ENCODE results near the gene AFF3.

DNA sequence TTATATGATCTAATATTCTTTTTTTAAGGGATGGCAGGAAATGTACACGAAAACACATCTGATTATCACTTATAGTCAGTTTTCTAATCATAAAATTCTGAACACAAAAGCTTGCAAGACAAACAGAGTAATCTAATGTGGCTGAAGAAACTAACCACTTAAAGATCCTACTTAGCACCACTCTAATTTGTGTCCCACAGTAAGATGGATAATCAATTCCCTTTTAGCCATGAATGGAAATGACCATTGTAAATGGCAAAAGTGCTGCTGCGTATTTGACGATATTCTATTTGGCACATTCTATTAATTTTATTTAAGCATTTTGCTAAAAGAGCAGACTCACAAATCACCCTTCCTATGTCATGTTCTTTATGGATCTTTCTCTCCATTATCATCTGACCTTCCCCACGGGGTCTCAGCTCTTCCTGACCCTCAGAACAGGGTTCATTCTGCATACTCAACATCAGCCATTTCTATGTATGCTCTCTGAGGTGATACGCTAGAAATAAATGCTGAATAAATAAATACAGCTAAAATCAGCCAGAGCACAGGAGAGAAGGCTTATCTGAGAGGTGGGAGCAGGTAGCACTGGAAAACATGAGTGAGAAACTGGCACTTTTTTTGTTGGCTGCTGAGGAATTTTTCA, 295.8 kb downstream of the AFF3 start:
- no peak for TF ChIP-seq TAF1 (IDR thresholded peaks at IDR 0.05; ENCODE audit: low read depth)
- TF ChIP-seq TCF12 (IDR thresholded peaks at IDR 0.05; ENCODE audit: low read depth): no peak
- no peak for TF ChIP-seq FOXM1 (IDR thresholded peaks at IDR 0.05; ENCODE audit: borderline replicate concordance, low read depth)
- TF ChIP-seq, protein P1, sequence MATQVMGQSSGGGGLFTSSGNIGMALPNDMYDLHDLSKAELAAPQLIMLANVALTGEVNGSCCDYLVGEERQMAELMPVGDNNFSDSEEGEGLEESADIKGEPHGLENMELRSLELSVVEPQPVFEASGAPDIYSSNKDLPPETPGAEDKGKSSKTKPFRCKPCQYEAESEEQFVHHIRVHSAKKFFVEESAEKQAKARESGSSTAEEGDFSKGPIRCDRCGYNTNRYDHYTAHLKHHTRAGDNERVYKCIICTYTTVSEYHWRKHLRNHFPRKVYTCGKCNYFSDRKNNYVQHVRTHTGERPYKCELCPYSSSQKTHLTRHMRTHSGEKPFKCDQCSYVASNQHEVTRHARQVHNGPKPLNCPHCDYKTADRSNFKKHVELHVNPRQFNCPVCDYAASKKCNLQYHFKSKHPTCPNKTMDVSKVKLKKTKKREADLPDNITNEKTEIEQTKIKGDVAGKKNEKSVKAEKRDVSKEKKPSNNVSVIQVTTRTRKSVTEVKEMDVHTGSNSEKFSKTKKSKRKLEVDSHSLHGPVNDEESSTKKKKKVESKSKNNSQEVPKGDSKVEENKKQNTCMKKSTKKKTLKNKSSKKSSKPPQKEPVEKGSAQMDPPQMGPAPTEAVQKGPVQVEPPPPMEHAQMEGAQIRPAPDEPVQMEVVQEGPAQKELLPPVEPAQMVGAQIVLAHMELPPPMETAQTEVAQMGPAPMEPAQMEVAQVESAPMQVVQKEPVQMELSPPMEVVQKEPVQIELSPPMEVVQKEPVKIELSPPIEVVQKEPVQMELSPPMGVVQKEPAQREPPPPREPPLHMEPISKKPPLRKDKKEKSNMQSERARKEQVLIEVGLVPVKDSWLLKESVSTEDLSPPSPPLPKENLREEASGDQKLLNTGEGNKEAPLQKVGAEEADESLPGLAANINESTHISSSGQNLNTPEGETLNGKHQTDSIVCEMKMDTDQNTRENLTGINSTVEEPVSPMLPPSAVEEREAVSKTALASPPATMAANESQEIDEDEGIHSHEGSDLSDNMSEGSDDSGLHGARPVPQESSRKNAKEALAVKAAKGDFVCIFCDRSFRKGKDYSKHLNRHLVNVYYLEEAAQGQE (IDR thresholded peaks at IDR 0.05; ENCODE audit: low read depth): no peak
- TF ChIP-seq, protein P2, sequence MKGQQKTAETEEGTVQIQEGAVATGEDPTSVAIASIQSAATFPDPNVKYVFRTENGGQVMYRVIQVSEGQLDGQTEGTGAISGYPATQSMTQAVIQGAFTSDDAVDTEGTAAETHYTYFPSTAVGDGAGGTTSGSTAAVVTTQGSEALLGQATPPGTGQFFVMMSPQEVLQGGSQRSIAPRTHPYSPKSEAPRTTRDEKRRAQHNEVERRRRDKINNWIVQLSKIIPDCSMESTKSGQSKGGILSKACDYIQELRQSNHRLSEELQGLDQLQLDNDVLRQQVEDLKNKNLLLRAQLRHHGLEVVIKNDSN (IDR thresholded peaks at IDR 0.05): no peak
- no peak for TF ChIP-seq RAD21 (IDR thresholded peaks at IDR 0.05; ENCODE audit: low read depth)
- no peak for TF ChIP-seq CREB1 (IDR thresholded peaks at IDR 0.05; ENCODE audit: low read depth)

Measured in Ishikawa (cell line).